Renal cortex interstitium (tissue), 15 donors: Measurements from ENCODE around the gene SLC38A2. TPM values are rescaled to one million over a fixed set of nuclear protein-coding genes. Genes with fewer than 3 reads are reported as not detected.
A peak's percentile ranks its signal among the peaks of the same experiment; 100 is the strongest.

Experiments
- DNase-seq, 11 donors: peaks; one replicate each; pipeline ENCODE4 v3.0.0-alpha.2; 2013; ENCODE audit warnings: low read depth in 9 of 11, low spot score in 4 of 11; ENCODE audit errors: extremely low read depth in 1 of 11
- long read RNA-seq, 16 experiments: transcript quantifications; one replicate each; lab custom pipeline, GENCODE V29; 2026
- polyA plus RNA-seq, 3 donors: library from polyadenylated mRNA; unstranded; fragments of 120-200 nt; gene quantifications; one replicate each; pipeline ENCODE4 v1.2.1, GENCODE V29; 2013; ENCODE audit not compliant: insufficient read length in 3 of 3

SLC38A2 gene
- 100 to 1,000 TPM; 168 to 236 (median 192) TPM for polyA plus RNA-seq
- long read RNA-seq, donor 1, full-length matches to known transcripts, result 25 of 25 reads
- long read RNA-seq, donor 1, partial matches to known transcripts, result 0 of 25 reads
- long read RNA-seq, donor 1, other reads (novel, unspliced or antisense), result 0 of 25 reads
- long read RNA-seq, donor 2, full-length matches to known transcripts, result 18 of 18 reads
- long read RNA-seq, donor 2, partial matches to known transcripts, result 0 of 18 reads
- long read RNA-seq, donor 2, other reads (novel, unspliced or antisense), result 0 of 18 reads
- long read RNA-seq, donor 3, full-length matches to known transcripts, result 26 of 33 reads
- long read RNA-seq, donor 3, partial matches to known transcripts, result 7 of 33 reads
- long read RNA-seq, donor 3, other reads (novel, unspliced or antisense), result 0 of 33 reads
- long read RNA-seq, donor 4, full-length matches to known transcripts, result 13 of 13 reads
- long read RNA-seq, donor 4, partial matches to known transcripts, result 0 of 13 reads
- long read RNA-seq, donor 4, other reads (novel, unspliced or antisense), result 0 of 13 reads
- long read RNA-seq, donor 5, result 0 reads
- long read RNA-seq, donor 6, full-length matches to known transcripts, result 19 of 27 reads
- long read RNA-seq, donor 6, partial matches to known transcripts, result 8 of 27 reads
- long read RNA-seq, donor 6, other reads (novel, unspliced or antisense), result 0 of 27 reads
- long read RNA-seq, donor 7, full-length matches to known transcripts, result 22 of 27 reads
- long read RNA-seq, donor 7, partial matches to known transcripts, result 5 of 27 reads
- long read RNA-seq, donor 7, other reads (novel, unspliced or antisense), result 0 of 27 reads
- long read RNA-seq, donor 8, full-length matches to known transcripts, result 32 of 32 reads
- long read RNA-seq, donor 8, partial matches to known transcripts, result 0 of 32 reads
- long read RNA-seq, donor 8, other reads (novel, unspliced or antisense), result 0 of 32 reads
- long read RNA-seq, donor 9, full-length matches to known transcripts, result 19 of 19 reads
- long read RNA-seq, donor 9, partial matches to known transcripts, result 0 of 19 reads
- long read RNA-seq, donor 9, other reads (novel, unspliced or antisense), result 0 of 19 reads
- long read RNA-seq, donor 10, full-length matches to known transcripts, result 26 of 26 reads
- long read RNA-seq, donor 10, partial matches to known transcripts, result 0 of 26 reads
- long read RNA-seq, donor 10, other reads (novel, unspliced or antisense), result 0 of 26 reads
- long read RNA-seq, donor 11, full-length matches to known transcripts, result 3 of 3 reads
- long read RNA-seq, donor 11, partial matches to known transcripts, result 0 of 3 reads
- long read RNA-seq, donor 11, other reads (novel, unspliced or antisense), result 0 of 3 reads
- long read RNA-seq, donor 12, full-length matches to known transcripts, result 6 of 6 reads
- long read RNA-seq, donor 12, partial matches to known transcripts, result 0 of 6 reads
- long read RNA-seq, donor 12, other reads (novel, unspliced or antisense), result 0 of 6 reads
- long read RNA-seq, donor 13, result 0 reads
- long read RNA-seq, donor 14, full-length matches to known transcripts, result 15 of 15 reads
- long read RNA-seq, donor 14, partial matches to known transcripts, result 0 of 15 reads
- long read RNA-seq, donor 14, other reads (novel, unspliced or antisense), result 0 of 15 reads
- long read RNA-seq, donor 15, full-length matches to known transcripts, result 8 of 8 reads
- long read RNA-seq, donor 15, partial matches to known transcripts, result 0 of 8 reads
- long read RNA-seq, donor 15, other reads (novel, unspliced or antisense), result 0 of 8 reads
- long read RNA-seq, donor 16, full-length matches to known transcripts, result 64 of 73 reads
- long read RNA-seq, donor 16, partial matches to known transcripts, result 9 of 73 reads
- long read RNA-seq, donor 16, other reads (novel, unspliced or antisense), result 0 of 73 reads

GRCh38 chr12:46372544-46373300 is at the start of gene SLC38A2:
SLC38A2 (minus strand) TSS chr12:46372773; CDS start chr12:46371293, 1,480 bp downstream.
- peak; percentile 72 to 92 (median 89) for DNase-seq

- DNase-seq, result no peak
Measured at GRCh38 chr12:46419675-46420074, 47.1 kb upstream of the SLC38A2 start.

- no peak for DNase-seq
Measured at GRCh38 chr12:46415552-46415951, 43.0 kb upstream of the SLC38A2 start.

- no peak for DNase-seq
Measured at GRCh38 chr12:46414591-46415268, 42.2 kb upstream of the SLC38A2 start.

- DNase-seq, result no peak
Measured at GRCh38 chr12:46413368-46413767, 40.8 kb upstream of the SLC38A2 start.

- no peak for DNase-seq
Measured at GRCh38 chr12:46412857-46413256, 40.3 kb upstream of the SLC38A2 start.

GRCh38 chr12:46410495-46410894 is 37.9 kb upstream of the SLC38A2 start:
- no peak for DNase-seq

GRCh38 chr12:46409974-46410373 is 37.4 kb upstream of the SLC38A2 start:
- no peak for DNase-seq

- no peak for DNase-seq
Measured at GRCh38 chr12:46409342-46409741, 36.8 kb upstream of the SLC38A2 start.

- no peak for DNase-seq
Measured at GRCh38 chr12:46408441-46408840, 35.9 kb upstream of the SLC38A2 start.

- no peak for DNase-seq
Measured at GRCh38 chr12:46407361-46407760, 34.8 kb upstream of the SLC38A2 start.

- DNase-seq, result no peak
Measured at GRCh38 chr12:46406352-46407027, 33.9 kb upstream of the SLC38A2 start.

- DNase-seq, result no peak
Measured at GRCh38 chr12:46404733-46405132, 32.2 kb upstream of the SLC38A2 start.

GRCh38 chr12:46404225-46404631 is 31.7 kb upstream of the SLC38A2 start:
- DNase-seq, result no peak

GRCh38 chr12:46403719-46404070 is 31.1 kb upstream of the SLC38A2 start:
- DNase-seq, result no peak
